GM12878 (cell line): ENCODE results near the gene SLC22A23. TPM values are rescaled to one million over a fixed set of nuclear protein-coding genes. Genes with fewer than 3 reads are reported as not detected.

Source experiments
- ATAC-seq: fragments of 200-7000 bp; cut with Tn5 transposase; 3 replicates; pipeline ENCODE4 v1.9.1; 2020; ENCODE audit warnings: mild to moderate bottlenecking, moderate library complexity
- BruUV-seq: library from RNA; stranded (reverse); fragments of 400-500 nt; replicated peaks from 2 replicates; lab custom pipeline; 2021; lab: Mats Ljungman, UMichigan
- CTCF ChIA-PET: fragments of 300-600 bp; sonication (Branson Sonifier 250); formaldehyde crosslinking; extraction: SDS; loops from one replicate; lab custom pipeline; 2021; ENCODE audit warnings: inconsistent platforms; lab: Yijun Ruan, JAX
- POLR2A ChIA-PET: fragments of 350-600 bp; formaldehyde crosslinking; extraction: SDS; loops from one replicate; lab custom pipeline; 2021; ENCODE audit warnings: inconsistent platforms; lab: Charles Lee
- RAD21 ChIA-PET: fragments of 300-600 bp; sonication (Branson Sonifier 250); formaldehyde crosslinking; loops from one replicate; lab custom pipeline; 2023; ENCODE audit warnings: antibody characterized with exemption; ENCODE audit not compliant: unreplicated experiment; lab: Charles Lee
- SMC1A ChIA-PET: fragments of 300-600 bp; sonication (Branson Sonifier 250); formaldehyde crosslinking; loops from one replicate; lab custom pipeline; 2023; ENCODE audit not compliant: unreplicated experiment, uncharacterized antibody; lab: Charles Lee
- DNase-seq: peaks from one replicate; pipeline ENCODE4 v3.0.0-alpha.2; 2011; ENCODE audit warnings: low read depth, low spot score
- FAIRE-seq: peaks from 3 replicates; lab custom pipeline; 2011; peaks lifted over from hg19 to GRCh38; lab: Jason Lieb, UNC
- H2AFZ ChIP-seq: 2 replicates; pipeline ENCODE4 v1.6.0; 2011; ENCODE audit warnings: low read depth, low read length, control low read depth; ENCODE audit not compliant: control insufficient read depth
- H3K27ac ChIP-seq: 2 replicates; pipeline ENCODE4 v1.5.1; 2011; ENCODE audit warnings: control low read depth; ENCODE audit not compliant: control insufficient read depth, insufficient read depth
- H3K27me3 ChIP-seq, 2 experiments: replicated peaks in 1 of 2; 2 replicates each; pipeline versions ENCODE4 v1.6.0 to v1.6.1; 2011; ENCODE audit warnings: low read length in 1 of 2; ENCODE audit not compliant: control insufficient read depth in 2 of 2, insufficient read depth in 2 of 2
- H3K36me3 ChIP-seq, 2 experiments: 2 replicates each; pipeline ENCODE4 v1.5.1; 2011; ENCODE audit warnings: low read length in 1 of 2; ENCODE audit not compliant: control insufficient read depth in 2 of 2, insufficient read depth in 2 of 2
- H3K4me1 ChIP-seq: 2 replicates; pipeline ENCODE4 v1.6.1; 2011; ENCODE audit warnings: mild to moderate bottlenecking, low read length, moderate library complexity, mixed read lengths; ENCODE audit not compliant: control insufficient read depth, insufficient read depth
- H3K4me2 ChIP-seq: 2 replicates; pipeline ENCODE4 v1.6.0; 2011; ENCODE audit warnings: control low read depth; ENCODE audit not compliant: control insufficient read depth, insufficient read depth
- H3K4me3 ChIP-seq: fragments of 200-600 bp; sonication (generic); 2 replicates; pipeline ENCODE4 v1.5.1; 2016
- H3K79me2 ChIP-seq: 2 replicates; pipeline ENCODE4 v1.6.0; 2011; ENCODE audit warnings: low read length; ENCODE audit not compliant: control insufficient read depth, insufficient read depth
- H3K9ac ChIP-seq: 2 replicates; pipeline ENCODE4 v1.8.0; 2011; ENCODE audit warnings: low read length, control low read depth, mixed read lengths; ENCODE audit not compliant: control insufficient read depth, insufficient read depth
- H3K9me3 ChIP-seq: replicated peaks from 3 replicates; pipeline ENCODE4 v1.5.1; 2011; ENCODE audit warnings: mild to moderate bottlenecking, low read length; ENCODE audit not compliant: control insufficient read depth, insufficient read depth
- H4K20me1 ChIP-seq: 2 replicates; pipeline ENCODE4 v1.6.0; 2011; ENCODE audit not compliant: control insufficient read depth, insufficient read depth
- EED ChIP-seq: sonication (generic); IDR thresholded peaks from 2 replicates; pipeline ENCODE4 v1.6.1; 2016; ENCODE audit warnings: antibody characterized with exemption, low read depth
- ETV6 ChIP-seq, 2 experiments: fragments of 450-650 bp in 1 of 2; IDR thresholded peaks in 1 of 2; conservative IDR thresholded peaks in 1 of 2; 2 replicates each; pipeline ENCODE4 v1.6.1; 2014; ENCODE audit warnings: antibody characterized with exemption in 1 of 2, borderline replicate concordance in 1 of 2, low read depth in 1 of 2, mild to moderate bottlenecking in 1 of 2, moderate library complexity in 1 of 2
- HCFC1 ChIP-seq: fragments of 150-350 bp; IDR thresholded peaks from 2 replicates; pipeline ENCODE4 v1.6.1; 2014; ENCODE audit warnings: low read length
- IRF4 ChIP-seq: IDR thresholded peaks from 2 replicates; pipeline ENCODE4 v1.6.1; 2011; ENCODE audit warnings: low read depth, low read length
- MXI1 ChIP-seq: fragments of 150-350 bp; IDR thresholded peaks from 2 replicates; pipeline ENCODE4 v1.6.1; 2011; ENCODE audit warnings: low read depth, mild to moderate bottlenecking, inconsistent platforms, low read length, improper control_type of control experiment
- MYC ChIP-seq: IDR thresholded peaks from 2 replicates; pipeline ENCODE4 v1.6.1; 2011; ENCODE audit warnings: mild to moderate bottlenecking, low read length, moderate library complexity, inconsistent platforms; ENCODE audit not compliant: insufficient read depth, insufficient replicate concordance, insufficient read length, severe bottlenecking
- PKNOX1 ChIP-seq: fragments of 450-650 bp; IDR thresholded peaks from 2 replicates; pipeline ENCODE4 v1.6.1; 2016; ENCODE audit warnings: mild to moderate bottlenecking
- RFX5 ChIP-seq: IDR thresholded peaks from 2 replicates; pipeline ENCODE4 v1.6.1; 2011; ENCODE audit warnings: low read depth, low read length, improper control_type of control experiment
- SRF ChIP-seq, 2 experiments: IDR thresholded peaks; 2 replicates each; pipeline ENCODE4 v1.6.1; 2011; ENCODE audit warnings: low read depth in 2 of 2, low read length in 2 of 2, mild to moderate bottlenecking in 1 of 2, moderate library complexity in 1 of 2
- TCF3 ChIP-seq: IDR thresholded peaks from 2 replicates; pipeline ENCODE4 v1.6.1; 2012; ENCODE audit warnings: low read depth, mild to moderate bottlenecking, low read length, borderline replicate concordance; ENCODE audit not compliant: insufficient read depth
- ZBTB4 ChIP-seq: fragments of 450-650 bp; formaldehyde crosslinking; IDR thresholded peaks from 2 replicates; pipeline ENCODE4 v1.4.0; 2022; ENCODE audit warnings: mild to moderate bottlenecking, moderate library complexity
- WGBS: methylation state at CpG from one replicate; pipeline ENCODE4 v1.1.6; 2016; ENCODE audit warnings: low lambda C conversion rate; ENCODE audit not compliant: insufficient replicate concordance, insufficient coverage; ENCODE audit errors: missing lambda C conversion rate; 5-methylcytosine and 5-hydroxymethylcytosine counted together
- in situ Hi-C: fragments of 300-500 bp; cut with MboI; formaldehyde crosslinking; loops from 9 replicates; pipeline ENCODE4 v1.14.3; 2018; ENCODE audit warnings: mixed read lengths
- intact Hi-C: fragments of 100-400 bp; cut with micrococcal nuclease; formaldehyde crosslinking; loops from one replicate; pipeline ENCODE4 v1.14.2; 2022; ENCODE audit not compliant: unreplicated experiment
- polyA plus RNA-seq, 11 experiments: library from polyadenylated mRNA; depleted of rRNA in 4 of 11; unstranded in 6 of 11; stranded (reverse) in 5 of 11; fragments of >200 nt; fragmentation: Nextera tagmentation in 4 of 11; fragmentation: Illumina TruSeq in 1 of 11; extraction: Ambion mirVana in 4 of 11; extraction: Trizol in 1 of 11; gene quantifications; 1 replicate in 1 of 11; 2 replicates in 10 of 11; pipeline versions ENCODE4 v1.2.1 to v1.2.3, GENCODE V29; 2011 to 2016; ENCODE audit warnings: inconsistent platforms in 2 of 11, missing spikeins in 2 of 11, low read depth in 1 of 11
- total RNA-seq, 4 experiments: library from RNA; depleted of rRNA in 3 of 4; stranded (reverse); fragments of >200 nt in 3 of 4; fragmentation: Illumina TruSeq in 1 of 4; extraction: Trizol in 1 of 4; gene quantifications; 2 replicates each; pipeline versions ENCODE4 v1.2.1 to v1.2.3, GENCODE V29; 2013 to 2021

The SLC22A23 gene
- total and polyA plus RNA-seq, 10 of the 15 experiments (the other 5 are each of a cell fraction or from before 2014, with no cell fraction given): 0.20 to 2.4 (median 0.74) TPM

GRCh38 chr6:3291346-3291745 lies 165.5 kb downstream of the SLC22A23 start:
- SMC1A ChIA-PET: interaction anchor here (0.7 to 1.1 kb wide), 3 partner anchors 12 to 440 kb away, joined by 3 to 4 read pairs (median 3); no protein-coding TSS in a partner anchor
- FAIRE-seq (no peak), DNase-seq (no peak), ATAC-seq (no peak)
- H3K36me3 ChIP-seq: no peaks in the 10 kb centered on the region
- no peaks in the 10 kb centered on the region for H3K79me2 ChIP-seq
- in situ Hi-C loops (no loop called here), intact Hi-C loops (no loop called here)
- H2AFZ ChIP-seq: no peak overlapping the region
- H3K9ac ChIP-seq: no peak overlapping the region
- no peak overlapping the region for H3K4me3 ChIP-seq
- H4K20me1 ChIP-seq: no peaks in the 10 kb centered on the region
- H3K27me3 ChIP-seq: no peaks in the 10 kb centered on the region
- 72% methylated on average over 4 of the region's 4 CpGs for WGBS
- H3K4me1 ChIP-seq: no peaks in the 10 kb centered on the region
- CTCF ChIA-PET: interaction anchor here (1.0 to 1.2 kb wide), 2 partner anchors 11 to 121 kb away, joined by 3 to 4 read pairs; no protein-coding TSS in a partner anchor
- POLR2A ChIA-PET: no interaction called here
- BruUV-seq: no TSS peak
- no peak overlapping the region for H3K4me2 ChIP-seq
- RAD21 ChIA-PET: interaction anchor here (1.0 to 1.4 kb wide), 2 partner anchors 9 to 12 kb away, joined by 3 to 4 read pairs; no protein-coding TSS in a partner anchor
- no peak overlapping the region for H3K27ac ChIP-seq
- H3K9me3 ChIP-seq: no peaks in the 10 kb centered on the region
- no peak for TF ChIP-seq SRF (IDR thresholded peaks at IDR 0.05; ENCODE audit: low read depth in 2 of 2, low read length in 2 of 2)
- no peak for TF ChIP-seq EED
- no peak for TF ChIP-seq PKNOX1
- no peak for TF ChIP-seq IRF4
- TF ChIP-seq HCFC1: no peak
- no peak for TF ChIP-seq TCF3

GRCh38 chr6:3290931-3291211 lies 166.0 kb downstream of the SLC22A23 start:
- Histone ChIP-seq H2AFZ (no peak overlapping the region), H3K27me3 (no peaks in the 10 kb centered on the region), H3K4me1 (no peaks in the 10 kb centered on the region), H3K79me2 (no peaks in the 10 kb centered on the region), H3K27ac (no peak overlapping the region), H3K9me3 (no peaks in the 10 kb centered on the region), H4K20me1 (no peaks in the 10 kb centered on the region), H3K9ac (no peak overlapping the region), H3K4me2 (no peak overlapping the region), H3K4me3 (no peak overlapping the region), H3K36me3 (no peaks in the 10 kb centered on the region)
- no TSS peak for BruUV-seq
- RAD21 ChIA-PET: interaction anchor here (1.0 kb wide), 1 partner anchor 9 kb away, joined by 3 read pairs; no protein-coding TSS in a partner anchor
- FAIRE-seq (no peak), DNase-seq (no peak), ATAC-seq (no peak)
- intact Hi-C loops (no loop called here), in situ Hi-C loops (no loop called here)
- CTCF ChIA-PET: interaction anchor here (1.0 to 1.3 kb wide), 3 partner anchors 11 to 442 kb away, joined by 3 to 4 read pairs (median 4); no protein-coding TSS in a partner anchor
- WGBS: 40% methylated on average over 11 of the region's 11 CpGs
- SMC1A ChIA-PET: interaction anchor here (1.1 to 1.3 kb wide), 2 partner anchors 11 to 163 kb away, joined by 4 read pairs; no protein-coding TSS in a partner anchor
- POLR2A ChIA-PET: no interaction called here
- TF ChIP-seq RFX5 (no peak), ZBTB4 (CRISPR knock-in tag) (no peak), ETV6 (conservative IDR thresholded peaks at IDR 0.05 in 1 of 2, IDR thresholded peaks at IDR 0.05 in 1 of 2; ENCODE audit: borderline replicate concordance in 1 of 2, low read depth in 1 of 2) (no peak), TCF3 (no peak), MXI1 (no peak), MYC (no peak)
